Activated CD4-positive, alpha-beta T cell treated with anti-CD3 and anti-CD28 coated beads, Interleukin-2, Interleukin-4, amounts not matched to agents 100 ng/mL and 50 ng/mL, durations not matched to agents 16 hours and 8 hours (primary cell): ENCODE measurements around the gene NAXD.
"Not testable (repeated sequence)": the region's sequence is repeated elsewhere in the genome, so short reads cannot be mapped to it uniquely, and the experiment has no call there.

Source experiments
- DNase-seq: peaks from one replicate; pipeline ENCODE4 v3.0.0-alpha.2; 2020; ENCODE audit warnings: low spot score

The NAXD gene

DNA sequence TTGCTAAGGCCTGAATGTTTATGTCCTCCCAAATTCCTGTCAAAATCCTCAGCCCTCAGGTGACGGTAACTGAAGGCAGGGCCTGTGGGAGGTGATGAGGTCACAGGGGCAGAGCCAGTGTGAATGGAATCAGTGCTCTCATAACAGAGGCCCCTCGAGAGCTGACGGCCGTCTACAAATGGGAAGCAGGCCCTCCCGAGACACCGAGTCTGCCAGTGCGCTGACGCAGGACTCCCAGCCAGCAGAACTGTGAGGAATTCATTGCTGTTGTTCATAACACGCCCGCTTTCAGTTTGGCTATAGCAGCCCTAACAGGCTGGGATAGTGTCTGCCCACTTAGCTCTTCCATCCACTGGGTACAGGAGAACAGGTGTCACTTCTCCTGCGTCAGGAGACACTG, 49.3 kb downstream of the NAXD start:
- no peak for DNase-seq

DNA sequence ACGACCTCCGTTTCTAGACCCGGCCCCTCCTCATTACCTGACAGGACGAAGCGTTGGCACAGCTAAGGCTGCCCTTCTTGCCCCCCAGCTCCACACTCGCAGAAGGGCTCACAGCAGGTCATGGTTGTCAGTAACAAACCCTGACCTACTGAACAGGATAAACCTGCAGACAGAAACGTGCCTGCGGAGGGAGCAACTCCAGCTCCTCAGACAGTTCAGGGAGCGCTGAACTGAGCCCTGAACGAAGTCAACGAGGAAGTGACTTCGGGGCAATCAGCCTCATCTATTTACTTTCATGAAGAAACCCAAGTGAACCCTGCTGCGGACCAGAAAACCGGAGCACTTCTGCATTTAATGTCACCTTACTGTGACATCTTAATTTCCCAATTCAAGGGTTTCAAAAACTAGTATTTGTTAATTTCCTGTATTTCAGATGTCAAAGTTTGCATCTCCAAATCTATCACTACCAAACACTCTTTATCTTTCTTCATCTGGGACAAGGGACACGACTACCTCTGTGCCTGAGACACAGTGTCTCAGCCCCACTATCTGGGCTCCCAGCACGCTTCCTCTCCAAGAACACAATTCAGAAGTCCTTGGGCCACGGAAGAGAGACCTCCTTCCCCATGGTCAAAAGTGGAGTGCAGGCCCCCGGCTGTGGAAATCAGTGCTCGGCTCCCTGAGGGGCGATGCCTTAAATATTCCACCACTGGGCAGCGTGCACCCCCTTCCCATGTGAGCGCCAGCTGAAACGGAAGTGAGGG, 50.3 kb downstream of the NAXD start:
- no peak for DNase-seq

DNA sequence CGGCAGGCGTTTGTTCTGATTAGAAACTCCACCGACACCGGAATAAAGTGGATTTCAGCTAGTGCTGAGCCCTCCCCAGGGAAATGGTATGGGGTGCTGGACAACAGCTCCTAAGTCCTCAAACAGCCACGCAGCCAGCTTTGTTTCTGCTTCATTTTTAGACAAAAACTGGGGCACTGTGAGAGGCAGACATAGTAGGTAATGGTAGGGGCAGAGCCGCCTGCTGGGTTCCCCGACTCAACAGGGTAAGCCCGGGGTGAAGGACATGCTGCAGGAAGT, 50.8 kb downstream of the NAXD start:
- no peak for DNase-seq

DNA sequence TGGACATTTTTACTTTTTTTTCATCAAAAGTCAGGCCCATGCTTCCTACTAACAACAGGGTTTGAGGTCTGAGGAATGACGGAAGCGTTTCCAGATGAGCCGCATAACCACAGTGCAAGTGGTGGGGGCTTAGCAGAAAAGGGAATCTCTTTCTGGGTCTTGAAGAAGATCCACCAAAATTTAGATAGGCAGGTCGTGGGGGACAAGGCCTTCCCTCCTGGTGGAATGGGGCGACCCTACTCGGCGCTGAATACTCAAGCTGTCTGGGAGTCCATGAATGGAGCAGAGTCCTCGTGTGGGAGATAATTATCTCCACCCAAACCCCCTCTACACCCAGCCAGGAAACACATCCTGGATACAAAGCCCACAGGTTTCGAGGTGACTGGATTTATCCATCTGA, 53.7 kb downstream of the NAXD start:
- DNase-seq: no peak

DNA sequence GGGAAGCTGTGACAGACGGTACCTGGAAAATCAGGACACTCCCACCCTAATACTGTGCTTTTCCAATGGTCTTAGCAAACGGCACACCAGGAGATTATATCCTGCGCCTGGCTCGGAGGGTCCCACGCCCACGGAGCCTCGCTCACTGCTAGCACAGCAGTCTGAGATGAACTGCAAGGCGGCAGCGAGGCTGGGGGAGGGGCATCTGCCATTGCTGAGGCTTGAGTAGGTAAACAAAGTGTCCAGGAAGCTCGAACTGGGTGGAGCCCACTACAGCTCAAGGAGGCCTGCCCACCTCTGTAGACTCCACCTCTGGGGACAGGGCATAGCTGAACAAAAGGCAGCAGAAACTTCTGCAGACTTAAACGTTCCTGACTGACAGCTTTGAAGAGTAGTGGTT, 54.5 kb downstream of the NAXD start:
- DNase-seq: not testable (repeated sequence)

DNA sequence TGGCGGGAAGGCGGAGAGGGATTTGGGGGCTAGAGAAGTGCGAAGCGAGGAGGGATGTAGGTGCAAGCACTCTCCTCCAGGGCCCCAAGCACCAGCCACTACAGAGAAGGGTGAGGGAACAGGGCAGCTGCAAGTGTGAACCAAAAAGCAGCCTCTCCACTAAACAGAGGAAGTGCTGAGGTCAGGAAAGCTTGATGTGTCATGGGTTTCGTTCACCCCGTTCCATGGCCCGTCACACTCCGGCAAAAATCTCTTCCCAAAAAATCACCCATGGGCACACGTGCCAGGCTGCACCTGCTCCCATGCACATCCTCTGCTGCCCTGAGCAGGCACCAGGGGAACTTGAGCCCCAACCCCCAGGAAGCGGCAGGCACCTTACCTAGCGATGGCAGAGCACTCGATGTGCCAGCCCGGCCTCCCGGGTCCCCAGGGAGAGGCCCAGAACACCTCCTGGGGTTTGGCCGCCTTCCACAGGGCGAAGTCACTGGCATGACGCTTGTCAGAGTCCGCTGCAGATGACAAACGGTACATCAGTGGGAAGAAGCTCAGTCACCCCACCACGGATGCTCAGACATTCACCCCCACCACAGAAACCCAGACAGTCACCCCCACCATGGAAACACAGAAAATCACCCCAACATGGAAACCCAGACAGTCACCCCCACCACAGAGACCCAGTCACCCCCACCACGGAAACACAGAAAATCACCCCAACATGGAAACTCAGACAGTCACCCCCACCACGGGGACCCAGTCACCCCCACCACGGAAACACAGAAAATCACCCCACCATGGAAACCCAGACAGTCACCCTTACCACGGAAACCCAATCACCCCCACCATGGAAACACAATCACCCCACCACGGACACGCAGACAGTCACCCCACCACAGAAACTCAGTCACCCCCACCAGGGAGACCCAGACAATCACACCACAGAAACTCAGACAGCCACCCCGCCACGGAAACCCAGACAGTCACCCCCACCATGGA, 61.5 kb downstream of the NAXD start:
- DNase-seq: no peak

DNA sequence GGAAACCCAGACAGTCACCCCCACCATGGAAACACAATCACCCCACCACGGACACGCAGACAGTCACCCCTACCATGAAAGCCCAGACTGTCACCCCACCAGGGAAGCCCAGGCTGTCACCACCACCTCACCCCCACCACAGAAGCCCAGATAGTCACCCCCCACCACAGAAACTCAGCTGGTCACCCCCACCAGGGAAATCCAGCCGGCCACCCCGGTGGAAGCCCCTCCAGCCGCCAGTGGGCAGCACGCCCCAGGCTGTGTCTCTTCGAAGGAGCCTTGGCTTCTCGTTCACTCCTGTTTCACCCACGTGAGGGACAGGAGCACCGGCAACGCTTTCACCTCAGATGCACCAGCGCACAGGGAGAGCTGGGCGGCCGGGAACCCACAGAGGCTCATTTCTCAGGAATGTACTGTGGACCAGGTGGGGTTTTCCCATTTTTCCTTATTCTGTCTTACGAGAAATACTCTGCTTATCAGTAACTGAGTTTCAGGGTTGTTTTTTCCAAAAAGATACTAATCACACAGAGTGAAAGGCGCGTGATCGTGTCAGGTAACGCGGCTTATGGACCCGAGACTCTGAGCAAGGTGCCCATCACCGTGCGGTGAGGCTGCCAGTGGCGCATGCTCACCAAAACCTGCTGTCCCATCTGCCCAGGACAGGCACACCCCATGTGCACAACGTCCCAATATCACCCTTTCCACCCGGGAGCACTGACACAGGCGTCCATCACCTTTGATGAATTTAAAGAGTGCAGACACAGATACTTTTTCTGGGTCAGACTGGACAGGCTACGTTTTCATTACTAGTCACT, 62.6 kb downstream of the NAXD start:
- DNase-seq: no peak

DNA sequence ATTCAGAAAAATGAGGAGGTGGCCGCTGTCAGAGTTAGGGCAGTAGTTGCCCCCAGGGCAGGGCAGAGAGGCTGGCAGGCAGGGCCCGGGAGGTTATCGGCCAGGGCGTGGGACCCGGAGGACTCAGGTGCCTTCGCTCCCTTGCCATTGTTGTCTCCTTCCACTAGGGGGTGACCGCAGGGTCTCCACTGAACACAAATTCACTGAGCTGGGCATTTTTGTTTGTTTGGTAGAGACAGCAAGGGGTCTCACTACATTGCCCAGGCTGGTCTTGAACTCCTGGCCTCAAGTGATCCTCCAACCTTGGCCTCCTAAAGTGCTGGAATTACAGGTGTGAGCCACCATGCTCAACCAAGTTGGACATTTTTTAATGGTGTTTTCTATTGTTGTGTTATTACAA, 65.5 kb downstream of the NAXD start:
- DNase-seq: peak; percentile 16

DNA sequence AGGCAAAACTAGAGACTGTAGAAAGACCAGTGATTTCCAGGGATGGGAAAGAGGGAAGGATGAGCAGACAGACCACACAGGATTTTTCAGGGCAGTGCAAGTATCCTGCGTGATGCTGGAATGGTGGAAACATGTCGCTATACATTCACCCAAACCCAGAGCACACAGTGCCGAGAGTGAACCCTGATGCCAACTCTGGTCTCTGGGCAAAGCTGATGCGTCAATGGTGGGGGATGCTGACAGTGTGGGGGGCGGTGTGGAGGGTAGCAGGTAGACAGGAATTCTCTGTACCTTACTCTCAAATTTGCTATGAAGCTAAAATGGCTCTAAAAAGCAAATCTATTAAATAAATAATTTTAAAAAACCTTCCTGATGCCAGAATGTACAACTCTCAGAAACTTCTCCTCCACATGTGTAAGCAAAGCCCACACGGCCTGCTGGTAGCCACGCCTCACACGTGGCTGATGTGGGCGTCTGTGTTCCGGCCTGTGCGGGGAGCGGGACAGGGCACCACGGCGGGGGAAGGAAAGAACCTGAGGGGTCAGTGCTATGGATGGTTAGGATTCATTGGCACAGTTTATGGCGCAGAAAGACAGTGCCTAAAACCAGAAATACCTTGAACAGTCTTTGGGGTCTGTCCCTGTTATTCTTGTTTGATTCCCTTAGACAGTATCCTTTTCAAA, 66.7 kb downstream of the NAXD start:
- DNase-seq: no peak

DNA sequence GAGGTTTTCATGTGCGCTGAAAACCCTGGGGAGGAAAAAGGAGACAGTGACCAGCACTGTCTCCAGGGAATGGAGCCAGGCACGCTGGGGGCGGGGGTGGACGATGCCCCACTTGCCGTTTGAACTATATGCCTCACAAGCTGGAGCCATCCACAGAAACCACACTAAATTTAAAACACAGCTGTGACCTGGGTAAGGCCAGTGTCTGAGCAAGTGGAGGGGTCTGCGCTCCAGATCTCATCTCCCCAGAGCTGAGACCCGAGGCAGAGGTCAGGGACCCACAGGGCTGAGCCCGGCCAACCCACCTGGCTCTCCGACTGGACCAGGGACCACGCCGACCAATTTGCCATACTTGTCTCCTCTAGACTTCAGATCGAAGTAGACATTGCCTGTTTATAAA, 67.4 kb downstream of the NAXD start:
- no peak for DNase-seq

DNA sequence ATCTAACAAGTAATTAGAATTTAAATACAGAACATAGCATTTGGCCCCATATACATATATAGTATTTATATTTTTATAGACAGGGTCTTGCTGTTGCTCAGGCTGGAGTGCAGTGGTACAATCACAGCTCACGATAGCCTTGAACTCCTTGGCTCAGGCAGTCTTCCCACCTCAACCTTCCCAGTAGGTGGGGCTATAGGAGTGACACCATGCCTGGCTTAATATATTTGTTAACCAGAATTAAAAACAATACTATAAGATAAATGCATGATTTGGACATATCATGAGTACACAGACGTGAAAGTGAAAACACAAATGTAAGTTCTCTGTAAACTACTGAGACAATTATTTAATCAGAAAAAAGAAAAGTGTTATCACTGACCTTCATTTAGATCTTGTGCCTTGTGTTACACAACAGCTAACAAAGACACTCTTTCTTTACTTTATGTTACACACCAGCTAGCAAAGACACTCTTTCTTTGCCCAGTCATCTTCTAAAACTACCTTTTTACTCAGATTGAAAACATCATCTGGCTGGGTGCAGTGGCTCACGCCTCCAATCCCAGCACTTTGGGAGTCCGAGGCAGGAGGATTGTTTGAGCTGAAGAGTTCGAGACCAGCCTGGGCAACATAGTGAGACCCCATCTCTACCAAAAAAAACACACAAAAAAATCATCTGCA, 68.0 kb downstream of the NAXD start:
- no peak for DNase-seq

DNA sequence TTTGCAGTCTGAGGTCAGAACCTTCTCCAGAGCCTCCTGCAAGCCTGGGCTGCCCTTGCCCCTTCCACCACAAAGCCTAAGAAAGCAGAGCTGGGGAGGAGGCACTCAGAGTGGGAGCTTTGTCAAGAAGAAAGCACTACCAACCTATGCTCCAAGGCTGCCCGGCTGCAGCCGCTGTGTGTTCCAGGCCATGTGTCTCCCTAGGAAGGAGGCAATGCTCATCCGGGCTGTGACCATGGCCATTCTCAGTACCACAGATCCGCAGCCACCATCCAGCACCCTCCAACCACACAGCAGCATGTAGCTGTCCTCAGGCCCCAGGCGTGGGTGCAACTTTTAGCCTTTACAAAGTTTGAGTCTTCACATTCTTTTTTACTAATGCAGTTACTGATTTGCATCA, 68.6 kb downstream of the NAXD start:
- DNase-seq: no peak

DNA sequence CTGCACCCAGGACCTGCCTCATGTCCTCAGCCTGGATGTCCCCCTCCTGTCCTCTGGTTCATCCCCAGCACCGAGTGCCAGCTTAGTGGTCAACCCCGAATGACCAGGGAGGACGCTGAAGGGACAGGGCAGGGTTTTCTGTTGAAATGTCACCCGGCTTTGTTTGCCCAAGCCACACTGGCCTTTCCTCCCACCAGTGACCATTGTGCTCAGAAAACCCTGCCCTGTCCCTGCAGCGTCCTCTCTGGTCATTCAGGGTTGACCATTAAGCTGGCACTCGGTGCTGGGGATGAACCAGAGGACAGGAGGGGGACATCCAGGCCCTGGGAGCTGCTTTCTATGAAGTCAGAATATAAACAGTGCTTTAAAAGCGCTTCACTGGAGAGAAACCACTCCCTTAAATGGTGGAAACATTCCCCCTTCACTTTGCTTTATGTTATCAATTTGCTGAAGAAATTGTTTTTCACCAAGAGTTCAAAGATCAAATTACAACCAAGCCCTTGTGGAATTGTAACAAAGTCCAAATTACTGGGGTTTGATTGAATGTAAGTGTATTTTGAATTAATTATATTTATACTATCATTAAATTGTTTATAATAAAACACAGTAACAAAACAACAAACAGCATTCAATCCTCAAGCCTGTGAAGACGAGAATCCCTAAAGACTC, 69.2 kb downstream of the NAXD start:
- DNase-seq: no peak

DNA sequence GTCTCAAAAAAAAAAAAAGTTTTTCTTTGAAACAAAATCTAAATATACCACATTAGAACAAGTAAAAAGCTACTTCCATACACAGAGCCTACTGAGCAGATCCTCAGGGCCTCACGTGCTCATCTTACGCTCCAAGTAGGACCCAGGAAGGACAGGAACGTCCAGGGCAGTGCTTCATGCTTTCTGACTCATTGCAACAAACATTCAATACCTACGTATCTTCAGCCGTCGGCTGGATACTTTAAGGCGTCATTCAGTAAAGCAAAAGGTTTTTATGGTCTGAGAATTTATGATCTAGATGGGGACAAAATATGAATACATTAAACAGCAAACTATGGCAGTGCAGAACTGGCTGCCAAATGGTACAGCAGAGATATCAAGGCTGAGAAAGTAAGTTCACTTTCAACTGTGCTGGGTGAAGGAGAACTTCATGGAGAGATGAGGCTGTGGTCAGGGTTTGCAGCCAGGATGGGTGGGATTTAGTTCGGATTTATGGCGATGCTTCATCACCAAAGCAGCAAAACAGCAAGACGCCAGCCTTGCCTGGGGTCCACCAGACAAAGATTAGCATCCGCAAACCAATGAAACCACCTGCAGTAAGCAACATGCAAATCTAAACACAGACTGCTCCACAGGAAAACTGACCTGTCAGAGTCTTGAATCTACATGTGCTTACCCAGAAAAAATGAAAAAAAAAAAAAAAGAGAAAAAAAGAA, 70.1 kb downstream of the NAXD start:
- no peak for DNase-seq

DNA sequence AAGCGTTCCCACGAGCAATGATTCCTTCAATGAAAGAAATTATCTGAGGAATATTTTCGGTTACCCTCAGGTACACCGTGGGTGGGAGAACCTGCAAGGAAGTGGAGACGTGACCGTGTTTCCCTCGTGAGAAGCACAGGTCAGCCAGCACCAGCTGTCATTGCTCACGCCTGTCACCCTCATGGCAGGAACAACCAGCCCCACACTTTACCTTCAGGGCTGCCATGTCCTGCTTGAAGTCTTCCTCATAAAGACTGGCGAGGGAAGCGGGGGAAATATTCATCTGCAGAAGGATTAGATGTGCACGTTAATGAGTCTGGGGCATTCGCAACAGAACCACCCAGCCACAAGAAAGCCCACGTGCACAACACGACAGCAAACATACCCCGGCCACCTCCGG, 72.4 kb downstream of the NAXD start:
- DNase-seq: no peak

DNA sequence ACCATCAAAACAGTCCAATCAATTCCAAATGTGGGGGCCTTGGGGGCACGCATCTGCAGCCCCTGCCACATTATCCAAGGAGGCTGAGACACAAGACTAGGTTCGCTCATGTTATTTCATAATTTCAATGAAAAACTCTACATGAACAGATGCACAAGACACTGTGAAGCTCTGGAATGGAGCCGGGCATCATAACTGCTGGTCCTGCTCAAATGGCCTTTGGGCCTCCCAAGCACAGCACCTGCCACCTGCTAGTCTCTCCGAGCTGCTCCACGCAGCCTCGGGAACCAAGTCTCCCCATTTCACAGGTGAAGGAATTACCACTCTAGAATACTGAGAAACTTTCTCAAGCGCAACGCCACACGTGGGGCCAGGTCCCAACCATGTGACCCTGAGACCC, 73.7 kb downstream of the NAXD start:
- DNase-seq: no peak
